DND-41 (cell line): ENCODE results near the gene HERC3.

Experiments used
- ATAC-seq: fragments of 200-7000 bp; cut with Tn5 transposase; 3 replicates; pipeline ENCODE4 v1.9.1; 2021; ENCODE audit warnings: low read depth; ENCODE audit not compliant: insufficient read depth
- DNase-seq: peaks from one replicate; pipeline ENCODE4 v3.0.0-alpha.2; 2020
- H2AFZ ChIP-seq: 2 replicates; pipeline ENCODE4 v1.6.0; 2012; ENCODE audit warnings: low read depth, low read length
- H3K27ac ChIP-seq: 2 replicates; pipeline ENCODE4 v1.5.1; 2012; ENCODE audit warnings: low read length, inconsistent platforms
- H3K27me3 ChIP-seq: fragments of 200-600 bp; sonication (generic); 2 replicates; pipeline ENCODE4 v1.6.0; 2012; ENCODE audit warnings: low read length, mild to moderate bottlenecking, inconsistent platforms; ENCODE audit not compliant: insufficient read depth, poor library complexity
- H3K36me3 ChIP-seq: 2 replicates; pipeline ENCODE4 v1.5.1; 2012; ENCODE audit warnings: low read length, inconsistent platforms; ENCODE audit not compliant: insufficient read depth
- H3K4me1 ChIP-seq: 2 replicates; pipeline ENCODE4 v1.5.1; 2012; ENCODE audit warnings: mild to moderate bottlenecking, low read length; ENCODE audit not compliant: insufficient read depth
- H3K4me2 ChIP-seq: 2 replicates; pipeline ENCODE4 v1.6.0; 2012; ENCODE audit warnings: mild to moderate bottlenecking, moderate library complexity, low read length, inconsistent platforms; ENCODE audit not compliant: insufficient read depth
- H3K4me3 ChIP-seq, 2 experiments: fragments of 200-600 bp in 1 of 2; shearing (Covaris generic) in 1 of 2; 2 replicates each; pipeline ENCODE4 v1.5.1; 2012 to 2016; ENCODE audit warnings: inconsistent platforms in 2 of 2, low read length in 2 of 2, mild to moderate bottlenecking in 2 of 2, low read depth in 1 of 2, moderate library complexity in 1 of 2
- H3K79me2 ChIP-seq: 2 replicates; pipeline ENCODE4 v1.6.0; 2012; ENCODE audit warnings: low read length, inconsistent platforms; ENCODE audit not compliant: insufficient read depth
- H3K9ac ChIP-seq: 2 replicates; pipeline ENCODE4 v1.6.0; 2012; ENCODE audit warnings: low read depth, mild to moderate bottlenecking, inconsistent platforms, low read length, moderate library complexity
- H3K9me3 ChIP-seq: 2 replicates; pipeline ENCODE4 v1.5.1; 2012; ENCODE audit warnings: low read length, moderate library complexity, mild to moderate bottlenecking, inconsistent platforms; ENCODE audit not compliant: insufficient read depth, severe bottlenecking
- H4K20me1 ChIP-seq: 2 replicates; pipeline ENCODE4 v1.6.0; 2012; ENCODE audit warnings: low read length; ENCODE audit not compliant: insufficient read depth
- EZH2 ChIP-seq: IDR thresholded peaks from 3 replicates; pipeline ENCODE4 v1.6.1; 2012; ENCODE audit warnings: borderline replicate concordance, low read depth, mild to moderate bottlenecking, moderate library complexity, low read length, inconsistent platforms; ENCODE audit not compliant: severe bottlenecking
- TF ChIP-seq, protein P1 (sequence below): IDR thresholded peaks from 2 replicates; pipeline ENCODE4 v1.5.1; 2012; ENCODE audit warnings: borderline replicate concordance, low read length, moderate library complexity, mild to moderate bottlenecking; ENCODE audit not compliant: poor library complexity, severe bottlenecking; ENCODE audit errors: extremely low read depth

Gene HERC3

DNA sequence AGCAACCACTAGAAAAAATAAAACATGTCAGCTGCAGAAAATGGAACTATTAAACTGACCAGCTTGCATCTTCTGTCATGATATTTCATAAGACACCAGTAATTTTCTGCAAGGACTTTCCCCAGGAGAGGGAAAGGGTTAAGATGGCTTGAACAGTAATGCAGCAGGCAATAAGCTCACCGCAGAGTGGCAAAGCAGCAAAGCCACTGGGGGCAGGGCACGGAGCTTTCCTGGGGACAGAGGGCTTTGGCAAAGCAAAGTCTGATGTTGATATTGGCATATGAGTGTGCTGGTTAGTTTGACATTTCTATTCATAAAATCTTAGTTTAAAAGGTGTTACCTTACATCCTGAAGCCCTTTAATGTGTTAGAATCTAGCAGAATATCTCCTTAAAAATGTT is 160.5 kb downstream of the HERC3 start:
- Histone ChIP-seq H3K27ac (no peak overlapping the region), H4K20me1 (no peaks in the 10 kb centered on the region), H3K4me1 (no peaks in the 10 kb centered on the region), H3K9ac (no peak overlapping the region), H3K4me2 (no peak overlapping the region), H3K36me3 (peaks cover 19% of the 10 kb centered on the region), H2AFZ (no peak overlapping the region), H3K4me3 (no peak overlapping the region), H3K9me3 (no peaks in the 10 kb centered on the region), H3K79me2 (no peaks in the 10 kb centered on the region), H3K27me3 (no peaks in the 10 kb centered on the region)
- no peak for ATAC-seq
- DNase-seq, result no peak
- no peak for TF ChIP-seq EZH2
- TF ChIP-seq, protein P1, sequence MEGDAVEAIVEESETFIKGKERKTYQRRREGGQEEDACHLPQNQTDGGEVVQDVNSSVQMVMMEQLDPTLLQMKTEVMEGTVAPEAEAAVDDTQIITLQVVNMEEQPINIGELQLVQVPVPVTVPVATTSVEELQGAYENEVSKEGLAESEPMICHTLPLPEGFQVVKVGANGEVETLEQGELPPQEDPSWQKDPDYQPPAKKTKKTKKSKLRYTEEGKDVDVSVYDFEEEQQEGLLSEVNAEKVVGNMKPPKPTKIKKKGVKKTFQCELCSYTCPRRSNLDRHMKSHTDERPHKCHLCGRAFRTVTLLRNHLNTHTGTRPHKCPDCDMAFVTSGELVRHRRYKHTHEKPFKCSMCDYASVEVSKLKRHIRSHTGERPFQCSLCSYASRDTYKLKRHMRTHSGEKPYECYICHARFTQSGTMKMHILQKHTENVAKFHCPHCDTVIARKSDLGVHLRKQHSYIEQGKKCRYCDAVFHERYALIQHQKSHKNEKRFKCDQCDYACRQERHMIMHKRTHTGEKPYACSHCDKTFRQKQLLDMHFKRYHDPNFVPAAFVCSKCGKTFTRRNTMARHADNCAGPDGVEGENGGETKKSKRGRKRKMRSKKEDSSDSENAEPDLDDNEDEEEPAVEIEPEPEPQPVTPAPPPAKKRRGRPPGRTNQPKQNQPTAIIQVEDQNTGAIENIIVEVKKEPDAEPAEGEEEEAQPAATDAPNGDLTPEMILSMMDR, result no peak

DNA sequence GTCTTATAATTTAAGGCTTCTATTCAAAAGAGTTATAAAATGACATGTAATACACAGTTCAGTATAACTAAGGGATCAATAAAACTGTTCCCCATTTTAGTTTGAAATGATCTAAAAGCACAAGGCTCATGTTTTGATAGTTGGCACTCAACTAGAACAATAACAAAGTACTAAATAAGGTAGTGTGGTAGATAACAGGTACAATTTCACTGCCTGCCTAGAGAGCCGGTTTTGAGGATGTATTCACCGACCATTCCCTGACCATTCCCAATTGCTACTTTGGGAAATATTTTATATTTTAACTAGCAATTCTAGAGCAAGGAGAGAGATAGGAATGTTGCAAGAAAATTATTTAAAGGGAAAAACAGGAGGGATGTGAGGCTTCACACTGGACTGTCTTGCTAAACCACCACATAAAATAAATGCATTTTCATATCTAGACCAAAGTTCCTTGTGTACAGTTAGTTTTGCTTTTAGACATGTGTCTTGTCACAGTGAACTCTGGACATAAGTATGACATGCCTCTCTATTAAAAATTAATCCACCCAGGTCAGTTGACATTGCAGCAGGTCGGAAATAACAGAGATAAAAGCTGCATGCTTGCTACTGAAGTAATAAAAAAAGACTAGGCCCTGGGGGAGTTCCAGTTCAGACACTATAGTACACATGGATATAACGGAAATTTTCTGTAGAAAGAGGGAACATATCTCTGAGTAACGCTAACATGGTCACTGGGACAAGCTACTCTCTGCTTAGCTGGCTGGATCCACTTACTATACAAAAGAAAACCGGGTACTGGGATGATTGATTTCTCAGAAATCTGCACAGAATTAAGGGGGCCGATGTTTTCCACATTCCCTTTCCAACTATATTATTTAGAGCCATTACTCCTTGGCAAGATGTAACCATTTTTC is 161.6 kb downstream of the HERC3 start:
- DNase-seq (no peak), ATAC-seq (no peak)
- Histone ChIP-seq H2AFZ (no peak overlapping the region), H3K79me2 (no peaks in the 10 kb centered on the region), H3K27me3 (no peaks in the 10 kb centered on the region), H3K36me3 (peaks cover 12% of the 10 kb centered on the region), H3K4me2 (no peak overlapping the region), H3K9ac (no peak overlapping the region), H3K4me3 (no peak overlapping the region), H3K27ac (no peak overlapping the region), H3K9me3 (no peaks in the 10 kb centered on the region), H3K4me1 (no peaks in the 10 kb centered on the region), H4K20me1 (no peaks in the 10 kb centered on the region)
- TF ChIP-seq EZH2, result no peak
- TF ChIP-seq, protein P1, result no peak

DNA sequence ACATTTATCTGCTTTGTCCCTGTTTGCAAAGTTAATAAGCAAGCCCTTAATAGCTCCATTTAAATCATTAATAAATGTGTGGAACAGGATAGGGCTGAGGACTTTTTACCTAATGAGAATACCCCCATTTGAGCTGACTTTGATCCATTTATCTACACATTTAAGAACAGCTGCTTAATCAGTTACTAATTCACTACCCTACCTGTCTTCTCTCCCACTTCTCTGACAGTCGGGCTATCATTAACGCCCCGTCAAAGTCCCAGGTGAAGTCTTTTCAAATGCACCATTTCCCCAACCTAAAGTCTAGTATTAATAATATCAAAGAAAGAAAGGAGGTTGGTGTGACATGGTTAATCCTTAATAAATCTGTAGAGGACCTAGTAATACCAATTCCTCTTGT is 162.5 kb downstream of the HERC3 start:
- H3K36me3 ChIP-seq, result peaks cover 5% of the 10 kb centered on the region; the same call in 1 of the 2 replicates
- H3K9me3 ChIP-seq, result no peaks in the 10 kb centered on the region
- no peaks in the 10 kb centered on the region for H3K27me3 ChIP-seq
- H2AFZ ChIP-seq, result no peak overlapping the region
- H3K9ac ChIP-seq, result no peak overlapping the region
- DNase-seq, result no peak
- H3K79me2 ChIP-seq, result no peaks in the 10 kb centered on the region
- no peaks in the 10 kb centered on the region for H3K4me1 ChIP-seq
- H4K20me1 ChIP-seq, result no peaks in the 10 kb centered on the region
- no peak for TF ChIP-seq EZH2
- TF ChIP-seq, protein P1, result no peak
- H3K4me3 ChIP-seq, result no peak overlapping the region
- no peak for ATAC-seq
- H3K4me2 ChIP-seq, result no peak overlapping the region
- H3K27ac ChIP-seq, result no peak overlapping the region
